Common myeloid progenitor, CD34-positive (primary cell): ENCODE data around the gene B4GALNT1.

Experiments
- CTCF ChIA-PET: fragments of 350-600 bp; sonication (Branson Sonifier 250); formaldehyde crosslinking; loops from one replicate; lab custom pipeline; 2021; ENCODE audit warnings: antibody characterized with exemption; lab: Charles Lee
- POLR2A ChIA-PET: fragments of 350-600 bp; sonication (Branson Sonifier 250); formaldehyde crosslinking; loops from one replicate; lab custom pipeline; 2021; ENCODE audit warnings: antibody characterized with exemption; lab: Charles Lee
- DNase-seq, 3 donors: peaks; one replicate each; pipeline versions ENCODE4 v3.0.0 to v3.0.0-alpha.2; 2013
- H3K27ac ChIP-seq, 2 experiments: 1 replicate in 1 of 2; 2 replicates in 1 of 2; pipeline ENCODE4 v1.7.0; 2013; ENCODE audit warnings: inconsistent platforms in 2 of 2, low read length in 2 of 2, mild to moderate bottlenecking in 2 of 2, low read depth in 1 of 2, moderate library complexity in 1 of 2; ENCODE audit not compliant: severe bottlenecking in 2 of 2, insufficient read depth in 1 of 2, poor library complexity in 1 of 2
- H3K27me3 ChIP-seq, 5 experiments: replicated peaks in 2 of 5; 1 replicate in 3 of 5; 2 replicates in 2 of 5; pipeline versions ENCODE4 v1.6.1 to v1.7.0; 2013; ENCODE audit warnings: low read length in 4 of 5, mild to moderate bottlenecking in 2 of 5, moderate library complexity in 2 of 5, inconsistent platforms in 1 of 5; ENCODE audit not compliant: insufficient read depth in 5 of 5, control insufficient read depth in 4 of 5
- H3K36me3 ChIP-seq, 4 experiments: 1 replicate in 2 of 4; 2 replicates in 2 of 4; pipeline versions ENCODE4 v1.6.1 to v1.7.0; 2013; ENCODE audit warnings: low read length in 3 of 4, control low read depth in 1 of 4, mild to moderate bottlenecking in 1 of 4; ENCODE audit not compliant: control insufficient read depth in 4 of 4, insufficient read depth in 4 of 4
- H3K4me1 ChIP-seq, 4 experiments: 1 replicate in 3 of 4; 2 replicates in 1 of 4; pipeline versions ENCODE4 v1.6.1 to v1.7.1; 2013; ENCODE audit warnings: low read length in 3 of 4, mild to moderate bottlenecking in 3 of 4, control low read depth in 1 of 4, inconsistent platforms in 1 of 4, moderate library complexity in 1 of 4; ENCODE audit not compliant: control insufficient read depth in 4 of 4, insufficient read depth in 4 of 4; ENCODE audit errors: control extremely low read depth in 1 of 4
- H3K4me3 ChIP-seq, 7 experiments: 1 replicate in 4 of 7; 2 replicates in 3 of 7; pipeline versions ENCODE4 v1.5.1 to v1.7.0; 2013; ENCODE audit warnings: mild to moderate bottlenecking in 7 of 7, low read length in 6 of 7, moderate library complexity in 6 of 7, inconsistent platforms in 2 of 7, low read depth in 2 of 7, control low read depth in 1 of 7; ENCODE audit not compliant: insufficient read depth in 4 of 7, control insufficient read depth in 1 of 7; ENCODE audit errors: extremely low read depth in 1 of 7
- H3K9me3 ChIP-seq, 5 experiments: 1 replicate in 4 of 5; 2 replicates in 1 of 5; pipeline versions ENCODE4 v1.6.1 to v1.7.1; 2013; ENCODE audit warnings: low read length in 4 of 5, mild to moderate bottlenecking in 2 of 5, inconsistent platforms in 1 of 5, low read depth in 1 of 5, moderate library complexity in 1 of 5; ENCODE audit not compliant: control insufficient read depth in 4 of 5, insufficient read depth in 2 of 5; ENCODE audit errors: control extremely low read depth in 1 of 5
- WGBS: methylation state at CpG from one replicate; pipeline ENCODE4 v1.1.5; 2013; ENCODE audit not compliant: insufficient coverage; 5-methylcytosine and 5-hydroxymethylcytosine counted together

B4GALNT1 gene

DNA sequence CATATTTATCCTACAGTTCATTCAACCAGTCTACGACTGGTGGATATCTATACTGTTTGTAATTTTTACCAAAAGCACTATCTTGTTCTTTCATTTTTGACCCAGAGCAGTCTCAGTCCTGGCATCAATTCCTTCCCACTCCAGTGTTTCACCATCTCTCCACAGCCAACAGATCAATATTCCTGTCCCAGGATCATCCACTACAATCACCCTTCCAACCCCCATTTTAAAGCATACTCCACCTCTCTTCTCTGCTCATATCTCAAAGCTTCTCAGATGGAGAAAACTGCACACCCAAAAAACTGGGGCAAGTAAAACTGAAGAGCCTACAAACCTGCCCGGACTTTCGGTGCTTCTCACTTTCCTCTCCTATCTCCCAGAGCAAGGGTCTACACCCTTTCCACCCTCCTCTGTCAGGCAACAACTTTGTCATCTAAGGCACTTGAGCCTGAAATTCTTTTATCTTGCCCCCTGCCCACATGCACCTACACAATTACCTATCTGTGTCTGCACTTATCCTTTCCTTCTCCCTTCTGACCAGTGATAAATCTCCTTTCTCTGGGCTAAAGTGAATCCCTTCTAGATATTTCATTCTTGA is 46.1 kb downstream of the B4GALNT1 start:
- CTCF ChIA-PET: interaction anchor here (7.7 kb wide), 1 partner anchor 36 kb away, joined by 121 read pairs; no protein-coding TSS in a partner anchor
- no peak overlapping the region for H3K4me3 ChIP-seq
- no peak overlapping the region for H3K27ac ChIP-seq
- no peak for DNase-seq
- H3K9me3 ChIP-seq: no peaks in the 10 kb centered on the region
- H3K36me3 ChIP-seq: no peaks in the 10 kb centered on the region
- 90% methylated on average over 3 of the region's 3 CpGs for WGBS
- H3K4me1 ChIP-seq: peaks cover 5 to 19% (median 14%) of the 10 kb centered on the region in 4 experiments
- peaks cover 0 to 24% (median 5%) of the 10 kb centered on the region in 5 experiments for H3K27me3 ChIP-seq
- POLR2A ChIA-PET: interaction anchor here (0.6 kb wide), 1 partner anchor 1172 kb away, joined by 6 read pairs; no protein-coding TSS in a partner anchor

DNA sequence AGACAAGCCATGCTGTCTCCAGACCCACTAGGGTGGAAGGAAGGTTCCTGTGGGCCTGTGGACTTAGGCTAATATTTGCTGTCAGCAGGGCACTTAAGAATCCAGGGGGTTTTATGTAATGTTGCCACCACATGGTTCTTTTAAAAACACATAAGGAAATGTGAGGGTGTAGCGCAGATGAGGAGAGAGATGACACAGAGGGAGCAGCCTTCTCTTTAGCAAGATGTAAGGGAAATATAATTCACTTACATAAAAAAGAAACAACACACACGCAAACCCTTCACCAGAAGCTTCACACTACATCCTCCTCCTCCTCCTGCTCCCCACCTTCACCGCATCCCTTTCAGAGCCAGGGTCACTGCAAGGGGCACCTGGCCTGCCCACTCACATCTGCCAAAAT is 46.9 kb downstream of the B4GALNT1 start:
- ChIA-PET POLR2A (interaction anchor here (0.6 kb wide), 1 partner anchor 1172 kb away, joined by 6 read pairs; no protein-coding TSS in a partner anchor), CTCF (interaction anchor here (1.2 to 7.7 kb wide), 8 partner anchors 10 to 52 kb away, joined by 3 to 121 read pairs (median 26); no protein-coding TSS in a partner anchor)
- no peak for DNase-seq
- Histone ChIP-seq H3K4me3 (no peak overlapping the region), H3K36me3 (peaks cover 0 to 2% (median 0%) of the 10 kb centered on the region in 4 experiments), H3K4me1 (peaks cover 5 to 11% (median 7%) of the 10 kb centered on the region in 4 experiments), H3K27ac (no peak overlapping the region), H3K9me3 (no peaks in the 10 kb centered on the region), H3K27me3 (peaks cover 0 to 24% (median 5%) of the 10 kb centered on the region in 5 experiments)
- 100% methylated on average over 2 of the region's 3 CpGs for WGBS

DNA sequence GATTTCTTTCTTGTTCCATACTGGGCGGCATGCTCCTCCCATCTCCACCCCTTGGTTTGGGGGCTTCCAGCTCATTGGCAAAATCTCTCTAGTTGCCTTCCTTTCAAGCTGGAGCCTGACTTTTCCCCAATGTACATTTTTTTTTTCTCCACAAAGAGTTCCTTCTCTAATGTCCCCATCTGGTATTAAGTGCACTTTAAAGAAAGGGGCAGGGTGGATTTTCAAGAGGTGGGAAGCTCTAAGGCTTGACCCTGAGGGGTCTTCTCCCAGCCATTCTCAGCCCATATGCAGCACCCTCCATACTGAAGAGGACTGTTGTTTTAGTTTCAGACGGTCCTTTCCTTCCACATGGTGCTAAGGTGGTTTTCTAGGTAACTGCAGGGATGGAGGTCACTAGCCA is 47.8 kb downstream of the B4GALNT1 start:
- no peaks in the 10 kb centered on the region for H3K9me3 ChIP-seq
- H3K27me3 ChIP-seq: peaks cover 0 to 25% (median 5%) of the 10 kb centered on the region in 5 experiments
- no peak overlapping the region for H3K4me3 ChIP-seq
- H3K4me1 ChIP-seq: peaks cover 0 to 2% (median under 1%) of the 10 kb centered on the region in 4 experiments
- ChIA-PET POLR2A (interaction anchor here (0.6 kb wide), 1 partner anchor 118 kb away, joined by 6 read pairs; no protein-coding TSS in a partner anchor), CTCF (interaction anchor here (0.6 to 7.7 kb wide), 20 partner anchors 8 to 912 kb away, joined by 3 to 121 read pairs (median 12); partner anchors contain the start of gene B4GALNT1)
- no peak for DNase-seq
- H3K36me3 ChIP-seq: peaks cover 0 to 3% (median 0%) of the 10 kb centered on the region in 4 experiments
- 100% methylated on average over 2 of the region's 2 CpGs for WGBS
- no peak overlapping the region for H3K27ac ChIP-seq

DNA sequence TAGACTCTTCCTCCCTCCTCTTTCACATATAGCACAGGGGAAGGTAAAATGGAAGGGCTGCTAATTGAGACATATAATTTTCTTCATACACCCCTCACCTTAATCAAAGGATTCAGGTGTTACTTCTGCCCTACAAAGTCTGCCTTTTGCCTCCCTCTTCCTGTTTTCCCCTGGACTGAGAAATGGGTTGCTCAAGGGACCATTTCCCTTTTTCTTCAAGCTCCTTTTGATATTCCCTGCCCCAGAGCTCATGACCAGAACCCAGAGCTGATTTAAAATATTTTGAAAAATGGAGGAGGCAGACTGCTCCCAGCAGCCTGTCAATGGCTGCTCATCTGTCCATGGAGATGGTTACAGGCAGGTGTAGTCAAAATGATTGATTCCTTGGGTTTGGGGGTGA is 48.3 kb downstream of the B4GALNT1 start:
- Histone ChIP-seq H3K9me3 (no peaks in the 10 kb centered on the region), H3K4me1 (no peaks in the 10 kb centered on the region), H3K4me3 (no peak overlapping the region), H3K27ac (no peak overlapping the region), H3K27me3 (peaks cover 0 to 25% (median 5%) of the 10 kb centered on the region in 5 experiments), H3K36me3 (peaks cover 0 to 6% (median 0%) of the 10 kb centered on the region in 4 experiments)
- no peak for DNase-seq
- ChIA-PET POLR2A (no interaction called here), CTCF (interaction anchor here (0.6 to 7.7 kb wide), 24 partner anchors 8 to 217 kb away, joined by 3 to 121 read pairs (median 10); partner anchors contain the start of genes ARHGEF25 and B4GALNT1)

DNA sequence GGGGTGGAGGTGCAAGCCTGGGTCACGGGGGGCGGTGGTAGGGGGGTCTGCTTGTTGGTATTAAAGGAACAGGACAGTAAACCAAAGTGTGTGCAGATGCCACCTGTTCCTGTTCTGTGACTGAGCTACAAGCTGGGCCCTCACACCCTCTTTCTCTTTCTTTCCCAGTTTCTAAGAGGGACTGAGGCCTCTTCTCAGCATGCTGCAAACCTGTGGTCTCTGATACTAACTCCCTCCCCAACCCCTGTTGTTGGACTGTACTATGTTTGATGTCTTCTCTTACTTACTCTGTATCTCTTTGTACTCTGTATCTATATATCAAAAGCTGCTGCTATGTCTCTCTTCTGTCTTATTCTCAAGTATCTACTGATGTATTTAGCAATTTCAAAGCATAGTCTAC is 49.0 kb downstream of the B4GALNT1 start:
- DNase-seq: no peak
- Histone ChIP-seq H3K4me1 (no peaks in the 10 kb centered on the region), H3K4me3 (no peak overlapping the region), H3K27me3 (peaks cover 0 to 25% (median 5%) of the 10 kb centered on the region in 5 experiments), H3K27ac (no peak overlapping the region), H3K9me3 (no peaks in the 10 kb centered on the region), H3K36me3 (peaks cover 0 to 6% (median 0%) of the 10 kb centered on the region in 4 experiments)
- CTCF ChIA-PET: interaction anchor here (0.8 to 7.7 kb wide), 27 partner anchors 9 to 258 kb away, joined by 3 to 121 read pairs (median 6); partner anchors contain the start of genes ARHGEF25 and B4GALNT1
- POLR2A ChIA-PET: no interaction called here
- WGBS: no CpG with 5 or more reads among the region's 2 CpGs

DNA sequence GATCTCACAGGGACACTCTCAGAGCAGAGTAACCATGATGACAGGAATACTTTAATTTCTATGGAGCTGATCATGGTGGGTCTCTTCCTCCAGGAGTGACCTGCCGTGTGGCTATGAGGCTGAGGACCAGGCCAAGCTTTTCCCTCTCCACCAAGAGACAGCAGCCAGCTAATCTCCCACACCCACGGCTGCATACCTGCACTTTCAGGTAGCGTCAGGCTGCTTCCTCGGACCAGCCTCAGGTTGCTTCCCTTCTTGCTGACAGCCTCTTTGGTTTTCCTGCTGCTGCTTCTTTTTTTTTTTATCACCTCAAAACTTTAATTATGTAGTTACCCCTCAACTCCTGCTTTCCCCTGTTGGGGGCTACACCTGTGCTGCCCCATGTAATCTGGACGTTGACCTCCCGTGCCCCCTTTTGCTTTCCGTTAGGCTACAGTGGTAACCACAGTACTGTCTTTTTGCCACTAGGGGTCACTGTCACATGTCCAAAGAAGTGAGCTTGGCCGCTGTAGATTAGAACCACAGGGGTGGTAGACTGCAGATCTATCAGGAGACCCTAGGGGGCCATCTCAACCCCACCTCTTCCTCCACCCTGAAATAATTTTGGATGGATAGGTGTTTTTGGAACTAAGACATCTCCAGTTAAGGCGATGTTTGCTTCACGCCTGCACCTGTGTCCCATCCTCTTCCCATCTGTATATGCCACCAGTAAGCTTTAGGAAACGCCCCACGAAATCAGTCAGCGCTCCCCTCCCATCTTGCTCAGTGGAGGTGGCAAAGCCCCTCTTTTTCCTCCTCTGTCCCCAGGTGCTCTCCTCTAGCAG is 49.8 kb downstream of the B4GALNT1 start:
- peaks cover 0 to 25% (median 5%) of the 10 kb centered on the region in 5 experiments for H3K27me3 ChIP-seq
- POLR2A ChIA-PET: interaction anchor here (0.6 kb wide), 1 partner anchor 55 kb away, joined by 3 read pairs; no protein-coding TSS in a partner anchor

More for the DNA sequence above, 49.8 kb downstream of the B4GALNT1 start:
- Histone ChIP-seq H3K9me3 (no peaks in the 10 kb centered on the region), H3K4me1 (no peaks in the 10 kb centered on the region), H3K27ac (no peak overlapping the region), H3K36me3 (peaks cover 0 to 6% (median 0%) of the 10 kb centered on the region in 4 experiments), H3K4me3 (no peak overlapping the region)
- CTCF ChIA-PET: interaction anchor here (0.6 to 7.7 kb wide), 31 partner anchors 8 to 259 kb away, joined by 3 to 121 read pairs (median 6); partner anchors contain the start of gene B4GALNT1
- DNase-seq: peak; percentile 88 to 93 (median 91)
- WGBS: 59% methylated on average over 12 of the region's 13 CpGs
